ENCODE results near the gene CHN1.

The CHN1 gene

DNA sequence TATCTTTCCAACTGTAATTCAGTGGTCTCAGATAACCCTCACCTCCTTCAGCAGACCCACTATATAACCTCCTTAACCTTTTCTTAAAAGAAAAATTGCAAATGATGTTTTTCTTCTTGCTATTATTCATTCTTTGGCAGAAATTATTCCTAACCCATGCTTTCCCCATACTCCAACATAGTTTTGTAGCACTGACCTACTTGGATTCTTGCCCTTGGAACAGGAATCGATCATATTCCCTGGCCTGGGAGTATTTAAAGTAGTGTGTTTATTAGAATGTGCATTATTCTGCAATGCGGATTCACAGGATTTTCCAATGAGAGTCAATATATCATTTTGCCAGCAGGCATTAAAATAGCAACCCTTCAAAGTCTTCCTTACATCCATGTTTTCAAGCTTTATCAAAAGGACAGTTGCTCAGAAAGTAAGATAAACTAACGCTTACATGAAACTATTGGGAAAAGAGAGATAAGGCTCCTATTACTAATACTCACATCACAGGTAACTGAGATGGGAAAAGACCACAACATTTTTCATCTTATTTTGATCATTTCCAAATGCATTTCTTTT is 37.4 kb downstream of the CHN1 start:
- no peak for DNase-seq
- Histone ChIP-seq H3K9me3 (no peaks in the 10 kb centered on the region), H3K27me3 (no peaks in the 10 kb centered on the region), H3K4me1 (no peaks in the 10 kb centered on the region), H3K4me3 (ENCODE audit: low read depth, low read length) (no peak overlapping the region), H3K36me3 (no peaks in the 10 kb centered on the region)
- TF ChIP-seq, protein P1, sequence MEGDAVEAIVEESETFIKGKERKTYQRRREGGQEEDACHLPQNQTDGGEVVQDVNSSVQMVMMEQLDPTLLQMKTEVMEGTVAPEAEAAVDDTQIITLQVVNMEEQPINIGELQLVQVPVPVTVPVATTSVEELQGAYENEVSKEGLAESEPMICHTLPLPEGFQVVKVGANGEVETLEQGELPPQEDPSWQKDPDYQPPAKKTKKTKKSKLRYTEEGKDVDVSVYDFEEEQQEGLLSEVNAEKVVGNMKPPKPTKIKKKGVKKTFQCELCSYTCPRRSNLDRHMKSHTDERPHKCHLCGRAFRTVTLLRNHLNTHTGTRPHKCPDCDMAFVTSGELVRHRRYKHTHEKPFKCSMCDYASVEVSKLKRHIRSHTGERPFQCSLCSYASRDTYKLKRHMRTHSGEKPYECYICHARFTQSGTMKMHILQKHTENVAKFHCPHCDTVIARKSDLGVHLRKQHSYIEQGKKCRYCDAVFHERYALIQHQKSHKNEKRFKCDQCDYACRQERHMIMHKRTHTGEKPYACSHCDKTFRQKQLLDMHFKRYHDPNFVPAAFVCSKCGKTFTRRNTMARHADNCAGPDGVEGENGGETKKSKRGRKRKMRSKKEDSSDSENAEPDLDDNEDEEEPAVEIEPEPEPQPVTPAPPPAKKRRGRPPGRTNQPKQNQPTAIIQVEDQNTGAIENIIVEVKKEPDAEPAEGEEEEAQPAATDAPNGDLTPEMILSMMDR (IDR thresholded peaks at IDR 0.05; ENCODE audit: low read depth, low read length) = no peak

DNA sequence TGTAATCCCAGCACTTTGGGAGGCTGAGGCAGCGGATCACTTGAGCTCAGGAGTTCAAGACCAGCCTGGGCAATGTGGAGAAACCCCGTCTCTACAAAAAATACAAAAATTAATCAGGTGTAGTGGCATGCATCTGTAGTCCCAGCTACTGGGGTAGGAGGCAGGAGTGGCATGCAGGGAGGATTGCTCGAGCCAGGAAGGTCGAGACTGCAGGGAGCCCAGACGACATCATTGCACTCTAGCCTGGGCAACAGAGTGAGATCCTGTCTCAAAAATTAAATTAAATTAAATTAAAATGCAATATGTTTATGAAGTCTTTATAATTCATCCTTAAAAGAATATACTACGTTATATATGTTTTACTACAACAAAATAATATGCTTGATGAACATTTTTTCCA is 38.1 kb downstream of the CHN1 start:
- Histone ChIP-seq H3K27me3 (no peaks in the 10 kb centered on the region), H3K9me3 (no peaks in the 10 kb centered on the region), H3K36me3 (no peaks in the 10 kb centered on the region), H3K4me1 (no peaks in the 10 kb centered on the region), H3K4me3 (ENCODE audit: low read depth, low read length) (no peak overlapping the region)
- TF ChIP-seq, protein P1 (IDR thresholded peaks at IDR 0.05; ENCODE audit: low read depth, low read length) = no peak
- DNase-seq = no peak

DNA sequence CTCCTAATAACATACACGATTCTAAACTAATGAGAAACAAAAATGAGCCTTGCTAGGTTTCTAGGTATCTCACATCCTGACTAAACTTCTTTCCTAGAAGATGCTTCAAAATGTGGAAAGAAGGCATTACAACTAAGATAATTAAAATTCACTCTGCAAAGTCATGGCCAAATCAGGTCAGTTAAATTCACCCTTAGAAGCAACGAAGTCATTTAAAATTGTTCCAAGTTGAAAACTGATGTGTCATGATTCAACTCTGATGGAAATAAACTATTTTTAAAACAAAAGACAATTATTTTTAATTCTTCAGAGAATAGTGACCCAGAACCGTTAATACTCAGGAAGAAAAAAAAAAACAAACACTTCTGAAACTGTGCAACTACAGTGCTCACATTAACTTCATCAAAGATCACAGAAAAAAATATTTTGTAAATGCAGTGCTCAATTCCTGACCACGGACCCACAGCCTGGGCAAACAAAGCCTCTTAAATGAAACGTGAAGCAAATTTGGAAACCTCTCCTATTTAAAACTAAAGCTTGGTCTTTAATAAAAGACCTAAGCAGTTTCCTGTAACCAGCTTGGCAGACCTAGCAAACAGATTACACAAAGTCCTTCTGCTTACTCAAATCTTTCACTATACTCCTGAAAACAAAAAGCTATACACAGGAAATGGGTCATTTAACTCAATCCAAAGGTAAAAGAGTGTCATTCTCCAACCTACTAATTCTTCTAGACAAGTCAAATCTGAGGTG is 39.0 kb downstream of the CHN1 start:
- no peaks in the 10 kb centered on the region for H3K36me3 ChIP-seq
- TF ChIP-seq, protein P1 (IDR thresholded peaks at IDR 0.05; ENCODE audit: low read depth, low read length) = no peak
- H3K4me1 ChIP-seq = no peaks in the 10 kb centered on the region
- H3K27me3 ChIP-seq = no peaks in the 10 kb centered on the region
- H3K4me3 ChIP-seq (ENCODE audit: low read depth, low read length) = no peak overlapping the region
- H3K9me3 ChIP-seq = no peaks in the 10 kb centered on the region
- DNase-seq = no peak

DNA sequence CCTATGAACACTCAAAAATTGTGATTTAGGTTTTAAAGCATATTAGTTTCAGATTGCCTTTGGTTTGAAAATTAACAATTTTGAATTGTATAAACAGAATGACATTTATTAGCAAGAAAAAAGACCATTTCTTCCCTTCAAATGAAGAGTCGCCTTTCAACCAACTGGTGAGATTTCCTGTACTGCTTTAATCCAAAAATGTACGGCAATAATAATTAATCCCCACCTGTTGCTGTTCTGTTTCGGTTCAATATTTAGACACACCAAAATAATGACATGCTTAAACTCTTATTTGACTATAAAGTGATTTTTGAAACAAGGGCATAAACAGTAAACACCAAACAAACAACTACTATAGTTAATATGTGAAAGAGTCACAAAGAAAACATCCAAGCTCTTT is 39.6 kb downstream of the CHN1 start:
- no peaks in the 10 kb centered on the region for H3K4me1 ChIP-seq
- no peak overlapping the region for H3K4me3 ChIP-seq (ENCODE audit: low read depth, low read length)
- no peaks in the 10 kb centered on the region for H3K9me3 ChIP-seq
- TF ChIP-seq, protein P1 (IDR thresholded peaks at IDR 0.05; ENCODE audit: low read depth, low read length) = no peak
- no peaks in the 10 kb centered on the region for H3K27me3 ChIP-seq
- DNase-seq = no peak
- no peaks in the 10 kb centered on the region for H3K36me3 ChIP-seq

DNA sequence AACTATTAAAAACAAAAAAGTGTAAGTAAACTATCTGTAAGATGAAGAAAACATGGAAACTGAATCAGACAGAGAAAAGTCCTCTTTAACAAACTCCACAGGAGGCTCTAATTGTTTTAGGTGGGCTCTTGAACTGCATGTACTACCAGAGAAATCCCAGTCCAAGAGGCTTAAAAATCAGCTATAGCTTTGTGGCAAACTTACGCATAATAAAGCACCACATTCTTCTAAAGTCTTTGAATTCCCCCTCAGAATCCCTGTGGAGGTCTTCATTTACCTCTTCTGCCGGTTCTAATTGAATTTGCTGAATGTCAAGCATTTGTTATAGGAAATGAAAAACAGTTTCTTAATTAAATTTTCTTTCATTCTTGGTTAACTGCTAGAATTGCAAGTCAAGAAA is 40.8 kb downstream of the CHN1 start:
- no peaks in the 10 kb centered on the region for H3K4me1 ChIP-seq
- H3K4me3 ChIP-seq (ENCODE audit: low read depth, low read length) = no peak overlapping the region

More for the DNA sequence above, 40.8 kb downstream of the CHN1 start:
- Histone ChIP-seq H3K36me3 (no peaks in the 10 kb centered on the region), H3K27me3 (no peaks in the 10 kb centered on the region), H3K9me3 (no peaks in the 10 kb centered on the region)
- no peak for DNase-seq
- TF ChIP-seq, protein P1 (IDR thresholded peaks at IDR 0.05; ENCODE audit: low read depth, low read length) = no peak

All from BE2C (cell line).